Cardiac muscle cell (in vitro differentiated cells and primary cell): ENCODE measurements around the gene ICAM2. TPM values are rescaled to one million over a fixed set of nuclear protein-coding genes. Genes with fewer than 3 reads are reported as not detected.
A peak's percentile ranks its signal among the peaks of the same experiment; 100 is the strongest.

ENCODE experiments used
- DNase-seq, 2 donors: peaks; one replicate each; pipeline versions ENCODE4 v3.0.0 to v3.0.0-alpha.2; 2010 to 2017; ENCODE audit warnings: low read depth in 1 of 2, low spot score in 1 of 2
- H3K27ac ChIP-seq: fragments of 200-600 bp; sonication (generic); 2 replicates; pipeline ENCODE4 v1.5.1; 2016
- H3K27me3 ChIP-seq: fragments of 200-600 bp; sonication (generic); 2 replicates; pipeline ENCODE4 v1.6.0; 2016; ENCODE audit warnings: control low read depth
- H3K36me3 ChIP-seq: fragments of 200-600 bp; sonication (generic); 2 replicates; pipeline ENCODE4 v1.5.1; 2016; ENCODE audit warnings: control low read depth
- H3K4me1 ChIP-seq: fragments of 200-600 bp; sonication (generic); 2 replicates; pipeline ENCODE4 v1.8.1; 2017; ENCODE audit warnings: low read depth, mild to moderate bottlenecking, mixed run types
- H3K4me3 ChIP-seq: fragments of 200-600 bp; sonication (generic); 2 replicates; pipeline ENCODE4 v1.5.1; 2016; ENCODE audit warnings: mild to moderate bottlenecking
- H3K9me3 ChIP-seq: fragments of 200-600 bp; sonication (generic); 2 replicates; pipeline ENCODE4 v1.5.1; 2017; ENCODE audit warnings: low read depth, mild to moderate bottlenecking, control low read depth
- CTCF ChIP-seq: IDR thresholded peaks from 2 replicates; pipeline ENCODE4 v1.5.1; 2012; ENCODE audit warnings: low read depth, mild to moderate bottlenecking, low read length
- polyA plus RNA-seq: library from polyadenylated mRNA; unstranded; fragments of >200 nt; fragmentation: Nextera tagmentation; extraction: Ambion mirVana; gene quantifications from 2 replicates; pipeline ENCODE4 v1.2.1, GENCODE V29; 2016
- total RNA-seq: library from RNA; depleted of rRNA; stranded (reverse); fragments of >200 nt; gene quantifications from 2 replicates; pipeline ENCODE4 v1.2.3, GENCODE V29; 2016

The ICAM2 gene
- total and polyA plus RNA-seq, 2 experiments from 2014 or later = 1.1 TPM; not detected in 1

- Histone ChIP-seq H3K9me3 (no peaks in the 10 kb centered on the region), H3K27me3 (no peaks in the 10 kb centered on the region), H3K27ac (no peak overlapping the region), H3K4me1 (peaks cover 13% of the 10 kb centered on the region), H3K36me3 (no peaks in the 10 kb centered on the region), H3K4me3 (no peak overlapping the region)
- TF ChIP-seq CTCF = no peak
- DNase-seq = no peak
Observed at GRCh38 chr17:64060331-64060730, 39.9 kb upstream of the ICAM2 start.

- Histone ChIP-seq H3K27me3 (no peaks in the 10 kb centered on the region), H3K36me3 (no peaks in the 10 kb centered on the region), H3K4me3 (no peak overlapping the region), H3K4me1 (peaks cover 13% of the 10 kb centered on the region), H3K9me3 (no peaks in the 10 kb centered on the region), H3K27ac (no peak overlapping the region)
- TF ChIP-seq CTCF = no peak
- no peak for DNase-seq
Observed at GRCh38 chr17:64059756-64060155, 39.3 kb upstream of the ICAM2 start.

GRCh38 chr17:64058621-64059020 is 38.2 kb upstream of the ICAM2 start:
- TF ChIP-seq CTCF = no peak
- Histone ChIP-seq H3K4me1 (peaks cover 9% of the 10 kb centered on the region), H3K27me3 (no peaks in the 10 kb centered on the region), H3K4me3 (no peak overlapping the region), H3K36me3 (no peaks in the 10 kb centered on the region), H3K27ac (no peak overlapping the region), H3K9me3 (no peaks in the 10 kb centered on the region)
- peak in 1 of 2 donors; percentile 61 for DNase-seq

- TF ChIP-seq CTCF = no peak
- no peak for DNase-seq
- Histone ChIP-seq H3K4me1 (peaks cover under 1% of the 10 kb centered on the region), H3K4me3 (no peak overlapping the region), H3K27ac (no peak overlapping the region), H3K27me3 (no peaks in the 10 kb centered on the region), H3K36me3 (no peaks in the 10 kb centered on the region), H3K9me3 (no peaks in the 10 kb centered on the region)
Observed at GRCh38 chr17:64057701-64058263, 37.3 kb upstream of the ICAM2 start.

- no peaks in the 10 kb centered on the region for H3K4me1 ChIP-seq
- H3K4me3 ChIP-seq = no peak overlapping the region
- TF ChIP-seq CTCF = no peak
- no peaks in the 10 kb centered on the region for H3K27me3 ChIP-seq
- H3K27ac ChIP-seq = no peak overlapping the region
- DNase-seq = no peak
- no peaks in the 10 kb centered on the region for H3K36me3 ChIP-seq
- H3K9me3 ChIP-seq = no peaks in the 10 kb centered on the region
Observed at GRCh38 chr17:64056269-64057005, 36.0 kb upstream of the ICAM2 start.
